ENCODE data around the gene SMTNL2.
A peak's percentile ranks its signal among the peaks of the same experiment; 100 is the strongest.

The SMTNL2 gene

DNA sequence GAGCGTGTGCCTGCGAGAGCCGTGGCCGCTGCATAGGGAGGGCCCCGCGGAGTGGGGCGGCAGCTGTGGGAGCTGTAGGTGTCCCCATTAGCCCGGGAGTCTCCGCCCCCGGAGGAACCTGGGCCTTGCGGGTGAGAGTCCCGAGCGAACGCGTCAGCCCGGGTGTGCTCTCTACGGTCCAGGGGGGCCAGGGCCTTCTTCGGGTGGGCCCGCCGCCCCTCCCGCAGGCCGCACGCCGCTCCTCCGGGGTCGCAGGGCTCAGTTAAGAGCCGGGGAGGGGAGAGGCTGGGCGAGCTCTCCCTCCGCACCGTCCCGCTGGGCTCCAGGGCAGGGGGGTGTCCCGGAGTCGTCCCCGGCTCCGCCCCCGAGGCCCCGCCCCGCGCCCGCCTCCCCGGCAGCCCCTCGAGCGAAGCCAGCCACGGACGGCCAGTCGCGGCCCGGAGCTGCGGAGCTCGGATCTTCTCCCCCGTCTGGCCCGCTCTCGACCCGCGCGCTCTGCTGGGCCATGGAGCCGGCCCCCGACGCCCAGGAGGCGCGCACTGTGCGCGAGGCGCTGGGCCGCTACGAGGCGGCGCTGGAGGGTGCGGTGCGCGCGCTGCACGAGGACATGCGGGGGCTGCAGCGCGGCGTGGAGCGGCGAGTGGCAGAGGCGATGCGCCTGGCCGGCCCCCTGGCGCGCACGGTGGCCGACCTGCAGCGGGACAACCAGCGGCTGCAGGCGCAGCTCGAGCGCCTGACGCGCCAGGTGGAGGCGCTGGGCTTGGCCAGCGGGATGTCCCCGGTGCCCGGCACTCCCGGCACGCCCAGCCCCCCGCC is at the start of gene SMTNL2:
TSS of gene SMTNL2 (plus strand) at position 429 of the 816 bp plus-strand sequence. CDS start at position 506, 77 bp downstream.
- DNase-seq: peak in 1 of 2 experiments; percentile 66

DNA sequence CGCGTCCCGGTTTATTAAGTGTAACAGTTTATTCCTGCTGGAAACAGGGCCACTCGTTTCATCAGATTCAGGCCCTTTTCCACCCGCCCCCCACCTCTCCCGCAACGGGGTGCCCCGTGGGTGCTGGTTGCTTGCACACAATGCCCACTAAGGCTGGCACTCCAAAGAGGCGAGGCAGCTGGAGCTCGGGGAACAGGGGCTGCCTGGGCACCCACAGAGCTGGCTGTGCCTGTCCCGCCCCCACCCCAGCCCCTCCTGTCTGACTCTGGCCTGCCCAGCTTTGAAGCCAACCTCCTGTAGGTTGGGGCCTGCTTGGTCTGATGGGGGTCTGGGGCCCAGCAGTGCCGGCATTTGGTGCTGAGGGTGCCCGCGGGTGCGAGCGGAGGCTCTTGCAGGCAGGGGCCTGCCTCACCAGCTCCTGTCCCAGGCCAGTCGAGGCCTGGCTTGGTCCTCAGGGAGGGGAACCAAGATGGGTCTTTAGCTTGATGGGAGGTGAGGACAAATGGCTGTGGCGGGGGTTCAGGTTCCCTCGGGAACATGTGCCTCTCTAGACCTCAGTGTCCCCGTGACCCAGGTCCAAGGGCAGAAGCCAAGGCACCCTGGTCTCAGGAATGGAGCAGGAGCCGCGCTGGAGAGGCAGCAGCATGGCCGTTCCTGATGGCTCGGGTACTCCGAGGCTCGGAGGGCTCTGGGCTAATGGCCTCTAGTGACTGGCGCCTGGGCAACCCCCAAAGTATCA is 49.2 kb upstream of the SMTNL2 start:
- DNase-seq: no peak

DNA sequence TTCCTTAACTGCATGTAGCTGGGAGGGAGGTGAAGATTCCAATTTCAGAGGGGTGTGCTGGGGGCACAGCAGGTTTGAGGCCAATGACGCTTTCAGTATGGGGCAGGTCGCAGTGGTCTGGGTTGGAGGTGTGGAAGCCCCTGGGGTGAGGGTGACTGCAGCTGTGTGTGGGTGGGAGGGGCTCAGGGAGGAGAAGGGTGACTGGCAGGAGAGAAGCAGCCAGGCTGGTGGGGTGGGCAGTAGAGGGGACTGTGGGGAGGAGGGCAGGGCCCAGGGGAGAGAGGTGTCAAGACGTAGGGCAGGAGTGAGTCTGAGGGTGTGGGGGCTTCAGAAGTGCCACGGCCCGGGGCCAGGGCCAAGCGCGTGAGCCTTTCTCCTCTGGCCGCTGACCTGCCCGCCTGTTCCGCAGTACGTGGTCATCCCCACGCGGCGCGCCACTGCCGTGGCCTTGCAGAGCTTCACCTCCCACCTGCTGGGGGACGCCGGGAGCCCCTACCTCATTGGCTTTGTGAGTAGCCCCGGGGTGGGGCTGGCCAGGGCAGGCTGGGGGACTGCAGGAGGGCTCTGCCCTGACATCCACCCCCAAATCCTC is 48.6 kb upstream of the SMTNL2 start:
- no peak for DNase-seq

DNA sequence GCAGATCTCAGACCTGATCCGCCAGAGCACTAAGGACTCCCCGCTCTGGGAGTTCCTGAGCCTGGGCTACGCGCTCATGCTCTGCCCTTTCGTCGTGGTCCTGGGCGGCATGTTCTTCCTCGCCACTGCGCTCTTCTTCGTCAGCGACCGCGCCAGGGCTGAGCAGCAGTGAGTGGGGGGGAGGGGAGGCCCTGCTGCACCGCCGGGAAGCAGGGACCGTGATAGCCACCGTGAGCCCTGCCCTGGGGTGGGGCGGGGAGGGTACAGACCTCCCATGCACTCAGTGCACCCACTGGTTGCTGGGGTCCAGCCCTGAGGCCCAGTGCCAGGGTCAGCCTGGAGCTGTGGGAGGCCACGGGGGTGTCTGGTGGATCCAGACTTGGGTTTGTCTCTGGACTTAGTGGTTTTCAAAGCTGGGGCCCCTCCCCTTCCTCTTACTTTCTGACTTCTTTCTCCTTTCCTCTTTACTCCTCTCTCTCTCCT is 48.0 kb upstream of the SMTNL2 start:
- no peak for DNase-seq

DNA sequence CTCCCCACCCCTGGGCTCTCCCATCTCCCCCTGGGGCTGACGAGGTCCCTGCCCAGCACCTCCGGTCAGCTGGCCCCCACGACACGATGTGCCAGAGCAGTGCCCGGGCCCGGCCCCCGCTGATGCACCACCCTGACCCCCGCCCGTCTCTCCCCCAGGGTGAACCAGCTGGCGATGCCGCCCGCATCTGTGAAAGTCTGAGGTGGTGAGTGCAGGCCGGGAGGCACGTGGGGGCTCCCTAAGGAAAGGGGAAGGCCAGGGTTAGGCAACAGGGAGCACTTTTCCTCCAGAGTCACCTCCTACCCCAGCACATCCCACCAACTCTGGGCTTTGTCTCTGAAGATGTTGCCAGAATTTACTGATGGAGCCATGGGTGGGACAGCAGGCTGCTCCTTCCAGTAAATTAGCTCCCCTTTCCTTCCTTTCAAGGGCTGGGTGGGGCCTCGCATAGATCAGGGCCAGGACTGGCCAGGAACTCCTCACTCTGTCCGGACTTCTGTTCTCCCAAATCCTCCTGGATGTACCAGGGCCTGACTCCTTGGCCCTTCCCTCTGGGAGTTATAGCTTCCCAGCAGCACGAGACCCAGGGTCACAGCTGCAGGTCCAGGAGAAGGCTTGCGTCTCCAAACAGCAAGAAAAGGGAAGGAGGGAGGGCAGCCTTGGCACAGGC is 47.5 kb upstream of the SMTNL2 start:
- DNase-seq: no peak

DNA sequence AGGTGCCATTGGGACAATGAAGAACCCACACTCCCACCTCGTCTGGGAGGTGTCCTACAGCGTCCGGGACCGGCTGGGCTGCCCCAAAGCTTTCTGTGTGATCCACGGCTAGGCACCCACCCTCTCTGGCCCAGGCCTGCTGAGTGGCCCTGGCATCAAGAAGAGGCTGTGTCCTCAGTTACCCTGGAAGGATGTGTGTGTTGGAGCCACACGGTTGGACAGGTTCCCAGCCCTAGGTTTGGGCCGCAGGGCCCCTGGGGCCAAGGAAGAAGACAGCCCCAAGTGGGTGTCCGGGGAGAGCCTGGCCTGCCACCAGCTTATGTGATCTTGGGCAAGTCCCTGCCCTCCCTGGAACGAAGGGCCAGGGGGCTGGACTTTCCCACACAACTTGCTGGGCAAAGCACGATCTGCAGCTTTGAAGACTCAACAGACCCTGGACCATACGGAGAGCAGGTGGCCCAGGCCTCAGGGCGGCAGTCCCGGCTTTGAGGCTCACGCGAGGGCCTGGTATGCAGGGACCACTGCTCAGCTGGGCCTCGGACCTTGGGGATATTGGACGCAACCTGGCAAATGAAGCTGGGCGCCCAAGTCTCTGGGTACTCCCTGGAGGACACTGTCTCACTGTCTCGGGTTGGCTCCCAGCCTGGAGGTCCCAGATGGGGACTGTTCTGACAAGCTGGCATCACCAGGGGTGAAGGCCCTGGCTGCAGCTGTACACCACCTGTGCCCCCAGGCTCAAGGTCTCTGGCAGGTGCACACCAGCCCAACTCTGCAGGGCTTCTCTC is 46.7 kb upstream of the SMTNL2 start:
- no peak for DNase-seq

DNA sequence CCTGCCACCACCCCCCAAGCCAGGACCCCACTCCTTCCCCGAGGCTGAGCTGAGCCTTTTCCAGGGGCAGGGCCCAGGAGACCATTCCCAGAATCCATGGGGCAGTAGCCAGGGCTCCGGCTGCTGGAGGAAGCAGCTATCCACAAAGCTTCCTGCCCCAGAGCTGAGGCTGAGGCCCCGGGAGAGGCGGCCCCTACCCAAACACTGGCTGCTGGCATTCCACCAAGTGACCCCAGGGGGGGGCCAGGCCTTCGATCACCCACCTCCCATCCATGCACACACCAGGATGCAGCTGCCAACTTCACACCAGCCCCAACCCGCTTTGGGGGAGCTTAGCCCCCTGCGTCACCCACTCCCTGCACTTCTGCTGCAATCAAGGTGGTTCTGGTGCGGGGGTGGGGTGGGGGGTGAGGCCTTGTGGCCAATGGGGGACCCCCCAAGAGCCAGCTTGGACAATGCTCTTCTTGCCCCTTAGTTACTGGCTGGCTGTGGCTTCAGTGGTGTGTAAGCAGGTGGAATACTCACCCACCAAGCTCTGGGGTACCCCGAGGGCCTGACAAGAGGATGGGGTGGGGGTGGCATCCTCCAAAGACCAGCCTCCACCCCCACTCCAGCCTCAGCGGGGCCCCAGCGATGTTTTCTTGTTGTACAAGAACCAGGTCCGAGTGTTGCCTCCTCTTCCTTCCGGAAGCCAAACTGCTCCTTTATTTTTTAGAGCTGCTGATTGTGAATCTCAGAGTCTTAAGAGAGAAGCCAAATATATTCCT is 45.9 kb upstream of the SMTNL2 start:
- no peak for DNase-seq

DNA sequence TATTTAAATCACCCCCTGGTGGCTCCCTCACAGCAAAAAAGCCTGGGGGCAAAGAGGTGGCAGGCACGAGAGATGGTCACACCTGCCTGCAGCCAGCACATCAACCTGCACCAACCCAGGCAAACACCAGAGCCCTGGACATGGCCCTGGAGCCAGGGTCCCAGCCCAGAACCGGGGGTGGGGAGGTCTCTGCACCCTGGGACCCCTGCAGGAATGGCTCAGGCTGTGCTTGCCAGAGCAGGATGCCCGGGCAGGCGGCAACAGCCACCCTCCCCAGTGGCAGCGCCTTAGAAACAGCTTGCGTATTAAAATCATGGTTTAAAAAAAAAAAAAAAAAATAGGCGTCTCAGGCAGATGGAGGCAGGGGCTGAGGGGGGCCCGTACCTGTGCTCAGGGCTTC is 45.3 kb upstream of the SMTNL2 start:
- DNase-seq: no peak

DNA sequence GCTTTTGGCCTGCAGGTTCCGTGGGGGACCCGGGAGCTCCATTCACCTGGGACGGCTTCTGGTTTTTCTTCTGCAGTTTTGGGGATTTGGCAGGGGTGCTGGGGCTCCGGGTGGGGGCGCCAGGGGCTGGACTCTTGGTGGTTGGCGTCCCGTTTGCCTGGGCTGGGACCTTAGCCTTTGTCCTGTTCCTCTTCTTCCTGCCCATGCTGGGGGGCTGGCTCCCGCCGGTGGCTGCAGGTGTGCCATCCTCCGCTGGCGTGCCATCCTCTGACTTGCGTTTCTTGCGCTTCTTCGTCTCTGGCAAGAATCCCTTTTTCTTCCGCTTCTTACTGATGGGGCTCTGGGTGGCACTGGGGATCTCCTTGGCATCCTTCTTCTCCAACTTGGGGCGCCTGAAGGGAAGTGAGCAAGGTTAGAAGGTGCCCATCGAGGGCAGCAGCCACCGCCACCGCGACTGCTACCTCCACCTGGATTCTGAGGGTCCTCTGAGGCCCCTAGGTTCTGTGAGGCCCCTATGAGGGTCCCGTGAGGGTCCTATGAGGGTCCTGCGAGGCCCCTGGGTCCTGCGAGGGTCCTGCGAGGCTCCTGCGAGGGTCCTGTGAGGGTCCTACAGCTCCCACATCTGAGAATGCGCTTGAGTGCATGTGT is 44.6 kb upstream of the SMTNL2 start:
- DNase-seq: no peak

DNA sequence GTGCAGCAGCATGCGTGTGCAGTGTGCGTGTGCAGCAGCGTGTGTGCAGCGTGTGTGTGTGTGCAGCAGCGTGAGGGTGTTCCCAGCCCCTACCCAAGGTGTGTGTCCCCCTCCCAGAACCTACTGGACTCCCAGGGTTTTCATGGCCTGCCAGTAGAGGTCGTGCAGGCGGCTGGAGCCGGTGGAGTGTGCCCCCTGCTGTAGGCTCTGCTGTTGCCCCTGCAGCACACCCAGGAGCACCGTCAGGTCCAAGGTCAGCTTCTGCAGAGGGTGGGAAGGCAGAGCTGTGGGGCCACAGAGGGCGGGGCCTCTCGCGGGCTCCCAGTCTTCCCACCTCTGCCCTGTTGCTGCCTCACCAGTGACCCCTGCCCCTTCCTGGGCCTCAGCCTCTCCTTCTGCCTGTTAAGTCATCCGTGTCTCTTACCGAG is 44.1 kb upstream of the SMTNL2 start:
- DNase-seq: no peak

DNA sequence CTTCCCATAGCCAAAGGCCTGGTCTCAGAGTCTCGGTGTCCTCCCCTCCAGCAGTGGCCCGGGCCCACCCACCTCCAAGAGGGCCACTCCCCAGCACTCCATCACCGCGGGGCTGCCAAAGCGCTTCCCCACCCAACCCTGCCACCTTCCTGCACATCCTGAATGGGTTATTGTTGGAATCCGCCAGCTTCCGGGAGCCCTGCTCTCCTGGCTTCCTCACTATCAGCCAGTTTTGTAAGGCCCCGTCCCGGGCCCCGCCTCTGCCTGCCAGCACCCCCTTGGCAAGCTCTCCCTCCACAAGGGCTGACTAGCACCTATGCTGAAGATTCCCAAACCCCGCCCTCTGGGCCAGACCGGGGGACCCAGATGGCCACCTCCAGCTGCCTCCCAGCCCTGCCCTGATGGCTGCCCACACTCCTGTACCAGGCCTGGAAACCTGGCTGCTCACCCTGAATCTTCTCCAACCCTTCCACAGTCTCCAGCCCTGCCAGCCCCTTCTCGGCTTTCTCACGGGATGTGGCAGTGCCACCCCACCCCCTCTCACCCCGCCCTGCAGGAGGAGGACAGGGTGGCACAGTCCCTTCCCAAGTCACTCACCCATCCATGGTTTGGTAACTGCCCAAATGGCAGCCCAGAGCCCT is 43.5 kb upstream of the SMTNL2 start:
- DNase-seq: no peak

DNA sequence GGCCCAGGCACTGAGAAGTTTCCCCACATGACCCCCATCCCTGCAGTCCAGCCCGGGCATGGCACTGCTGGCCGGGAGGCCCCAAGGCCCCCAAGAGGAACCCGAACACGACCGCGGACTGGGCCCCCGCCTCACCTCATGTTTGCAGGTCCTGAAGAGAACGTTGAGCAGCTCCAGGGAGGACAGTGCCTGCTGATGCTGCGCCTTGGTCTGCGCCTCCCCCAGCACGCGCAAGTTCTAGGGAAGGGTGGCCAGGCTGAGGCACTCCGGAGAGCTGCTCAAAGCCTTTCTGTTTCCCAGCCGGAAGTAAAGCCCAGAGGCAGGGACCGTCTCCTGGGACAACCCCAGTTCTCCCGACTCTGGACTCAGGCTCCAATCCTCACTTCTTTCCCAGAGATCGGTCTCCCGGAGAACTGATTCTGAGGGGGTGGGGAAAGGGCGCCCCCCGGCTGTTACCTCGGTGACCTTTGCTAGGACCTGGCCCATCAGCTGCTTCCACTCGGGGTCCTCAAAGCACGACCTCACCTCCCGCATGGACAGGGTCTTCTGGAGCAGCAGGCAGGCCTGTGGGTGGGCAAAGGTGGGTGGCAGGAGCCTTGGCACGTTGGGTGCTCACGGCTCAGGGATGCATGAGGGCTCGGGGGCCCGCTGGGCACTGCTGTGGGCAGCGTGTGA is 42.9 kb upstream of the SMTNL2 start:
- DNase-seq: no peak

DNA sequence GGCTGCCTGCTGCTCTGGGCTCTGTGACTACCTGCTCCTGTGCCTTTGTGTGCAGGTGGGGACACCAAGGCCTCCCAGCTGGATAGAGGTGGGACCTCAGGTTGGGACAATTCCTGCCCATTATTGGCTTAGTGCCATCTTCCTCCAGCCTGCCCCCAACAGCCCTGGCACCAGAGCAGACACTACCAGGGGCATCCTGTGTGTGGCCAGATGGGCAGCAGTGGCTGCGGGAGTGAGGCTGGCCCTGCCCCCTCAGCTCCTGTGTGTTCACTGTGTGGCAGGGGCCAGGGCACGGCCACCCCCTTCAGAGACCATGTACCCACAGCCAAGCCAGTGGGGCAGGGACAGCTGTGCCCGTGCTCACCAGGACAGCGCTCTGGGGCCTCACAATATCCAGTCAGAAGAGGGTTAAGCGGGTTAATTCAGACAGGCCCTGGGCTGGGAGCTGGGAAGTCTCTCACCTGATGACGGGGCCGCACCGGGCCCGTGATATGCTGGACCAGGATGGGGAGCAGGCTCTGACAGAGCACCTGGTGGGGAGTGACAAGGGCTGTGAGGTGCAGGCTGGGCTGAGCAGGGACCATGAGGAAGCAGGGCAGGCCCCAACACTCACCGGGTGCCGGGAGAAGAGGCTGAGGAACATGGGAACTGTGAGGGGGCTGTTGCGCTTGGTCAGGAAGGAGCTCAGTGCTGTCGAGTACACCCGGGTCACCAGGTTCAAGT is 42.2 kb upstream of the SMTNL2 start:
- DNase-seq: no peak

DNA sequence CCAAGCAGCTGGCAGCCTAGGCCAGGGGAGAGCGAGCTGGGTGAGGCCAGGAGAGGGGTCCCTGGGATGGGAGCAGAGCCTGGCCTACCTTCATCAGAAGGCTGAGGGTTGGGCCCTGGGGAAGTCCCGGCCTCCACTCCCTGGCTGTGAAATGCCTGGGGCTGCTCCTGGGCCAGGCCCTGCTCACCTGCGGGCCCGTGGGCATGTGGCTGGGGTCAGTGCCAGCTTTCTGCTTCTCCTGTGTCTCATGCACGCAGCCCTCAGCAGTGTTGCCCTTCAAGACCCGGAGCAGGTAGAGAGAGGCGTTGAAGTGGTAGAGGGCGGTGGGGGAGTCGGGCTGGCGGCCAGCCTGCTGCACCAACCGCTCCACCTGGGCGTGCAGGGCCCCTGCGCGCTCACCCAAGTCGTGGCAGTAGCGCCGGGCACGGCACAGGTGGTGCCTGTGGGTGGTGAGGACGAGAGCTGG is 41.6 kb upstream of the SMTNL2 start:
- DNase-seq: no peak

DNA sequence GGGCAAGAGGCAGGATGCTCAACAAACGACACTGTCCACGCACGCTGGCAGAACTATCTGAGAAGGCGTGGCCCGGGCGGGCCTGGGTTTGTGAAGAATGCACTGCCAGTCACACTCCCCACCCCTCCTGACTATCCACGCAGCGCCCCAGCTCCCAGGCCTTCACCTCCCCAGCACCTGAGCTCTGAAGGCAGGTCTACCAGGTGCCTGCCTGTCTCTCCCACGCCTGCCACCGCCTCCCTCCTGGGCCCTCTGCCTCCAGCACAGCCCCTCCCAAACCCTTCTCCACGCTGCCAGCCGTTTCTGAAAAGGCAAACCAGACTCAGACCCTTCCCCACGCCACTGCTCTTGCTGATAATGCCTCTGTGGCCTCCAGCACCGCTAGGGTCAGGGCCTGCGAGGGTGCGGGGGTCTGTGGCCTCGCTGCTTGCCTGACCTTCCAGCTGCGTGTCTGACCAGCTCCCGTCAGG is 40.7 kb upstream of the SMTNL2 start:
- no peak for DNase-seq

DNA sequence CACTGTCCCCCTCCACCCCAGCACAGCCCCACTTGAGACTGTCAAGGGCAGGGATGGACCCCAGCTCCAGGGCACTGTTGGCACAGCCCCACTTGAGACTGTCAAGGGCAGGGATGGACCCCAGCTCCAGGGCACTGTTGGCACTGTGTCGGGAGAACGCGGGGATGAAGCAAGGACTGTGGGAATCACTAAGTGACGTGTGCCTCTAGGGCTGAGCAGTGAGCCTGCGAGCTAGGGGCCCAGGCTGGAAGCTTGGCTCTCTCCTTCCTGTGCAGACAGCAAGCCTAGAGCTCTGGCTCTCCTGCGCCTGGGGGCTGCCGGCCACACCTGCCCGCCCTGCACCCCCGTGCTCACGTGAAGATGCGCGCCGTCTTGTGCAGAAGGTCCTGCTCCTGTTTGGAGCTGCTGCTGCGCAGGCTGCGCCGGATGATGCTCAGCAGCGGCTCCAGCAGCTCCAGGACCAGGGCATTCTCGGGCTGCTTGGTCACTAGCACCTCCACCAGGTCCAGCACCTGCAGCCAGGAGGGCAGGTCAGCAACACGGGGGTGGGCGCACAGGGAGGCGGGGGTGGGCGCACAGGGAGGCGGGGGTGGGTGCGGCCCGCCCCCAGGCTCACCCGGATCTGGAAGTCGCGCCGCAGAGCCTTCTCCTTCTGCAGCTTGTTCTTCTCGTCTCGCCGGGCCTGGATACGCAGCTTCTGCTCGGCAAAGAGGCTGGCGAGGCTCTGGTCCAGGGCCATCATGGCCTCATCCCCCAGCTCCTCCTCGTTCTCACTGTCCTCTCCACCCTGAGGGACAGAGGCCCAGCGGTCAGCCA is 40.0 kb upstream of the SMTNL2 start:
- no peak for DNase-seq

DNA sequence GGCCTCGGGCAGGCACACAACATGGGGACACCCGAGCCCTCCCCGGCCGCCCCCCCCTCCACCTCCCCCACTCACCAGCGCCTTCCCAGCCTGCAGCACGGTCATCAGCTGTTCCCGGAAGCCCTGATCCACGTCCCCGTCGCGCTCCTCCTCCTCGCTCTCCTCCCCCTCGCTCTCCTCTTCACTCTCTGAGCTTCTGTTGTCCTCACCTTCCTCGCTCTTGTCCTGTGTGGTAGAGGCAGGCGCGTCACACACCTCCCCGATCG is 39.4 kb upstream of the SMTNL2 start:
- no peak for DNase-seq

Data from NCI-H526 (cell line).